ENCODE measurements around the gene TUFT1.
"Not testable (repeated sequence)": the region's sequence is repeated elsewhere in the genome, so short reads cannot be mapped to it uniquely, and the experiment has no call there.

TUFT1 gene

GRCh38 chr1:151512801-151513625 is 27.1 kb upstream of the TUFT1 start:
- no peak for DNase-seq (ENCODE audit: low read depth)

- DNase-seq (ENCODE audit: low read depth): no peak
Observed at GRCh38 chr1:151513626-151514121, 26.4 kb upstream of the TUFT1 start.

- no peak for DNase-seq (ENCODE audit: low read depth)
Observed at GRCh38 chr1:151514366-151514765, 25.7 kb upstream of the TUFT1 start.

- no peak for DNase-seq (ENCODE audit: low read depth)
Observed at GRCh38 chr1:151515265-151515664, 24.8 kb upstream of the TUFT1 start.

- no peak for DNase-seq (ENCODE audit: low read depth)
Observed at GRCh38 chr1:151516031-151516511, 24.0 kb upstream of the TUFT1 start.

- DNase-seq (ENCODE audit: low read depth): no peak
Observed at GRCh38 chr1:151518431-151518830, 21.7 kb upstream of the TUFT1 start.

GRCh38 chr1:151518936-151519335 is 21.2 kb upstream of the TUFT1 start:
- no peak for DNase-seq (ENCODE audit: low read depth)

GRCh38 chr1:151519667-151520066 is 20.4 kb upstream of the TUFT1 start:
- DNase-seq (ENCODE audit: low read depth): no peak

- no peak for DNase-seq (ENCODE audit: low read depth)
Observed at GRCh38 chr1:151520359-151520758, 19.8 kb upstream of the TUFT1 start.

- not testable (repeated sequence) for DNase-seq (ENCODE audit: low read depth)
Observed at GRCh38 chr1:151522427-151522826, 17.7 kb upstream of the TUFT1 start.

- DNase-seq (ENCODE audit: low read depth): no peak
Observed at GRCh38 chr1:151523326-151523725, 16.8 kb upstream of the TUFT1 start.

- no peak for DNase-seq (ENCODE audit: low read depth)
Observed at GRCh38 chr1:151524736-151525135, 15.4 kb upstream of the TUFT1 start.

- DNase-seq (ENCODE audit: low read depth): no peak
Observed at GRCh38 chr1:151526735-151527525, 13.2 kb upstream of the TUFT1 start.

GRCh38 chr1:151529211-151529702 is 10.9 kb upstream of the TUFT1 start:
- DNase-seq (ENCODE audit: low read depth): no peak

- no peak for DNase-seq (ENCODE audit: low read depth)
Observed at GRCh38 chr1:151529781-151530180, 10.3 kb upstream of the TUFT1 start.

- DNase-seq (ENCODE audit: low read depth): no peak
Observed at GRCh38 chr1:151530461-151530860, 9.6 kb upstream of the TUFT1 start.

GRCh38 chr1:151533870-151534269 is 6.2 kb upstream of the TUFT1 start:
- no peak for DNase-seq (ENCODE audit: low read depth)

GRCh38 chr1:151534662-151535278 is 5.3 kb upstream of the TUFT1 start:
- DNase-seq (ENCODE audit: low read depth): peak; percentile 77

- DNase-seq (ENCODE audit: low read depth): no peak
Observed at GRCh38 chr1:151535326-151536271, 4.5 kb upstream of the TUFT1 start.

GRCh38 chr1:151536499-151536898 is 3.6 kb upstream of the TUFT1 start:
- DNase-seq (ENCODE audit: low read depth): no peak

- DNase-seq (ENCODE audit: low read depth): no peak
Observed at GRCh38 chr1:151537112-151537511, 3.0 kb upstream of the TUFT1 start.
